Karpas-422 (cell line): ENCODE measurements around the gene NIT1. TPM values are rescaled to one million over a fixed set of nuclear protein-coding genes. Genes with fewer than 3 reads are reported as not detected.

ENCODE experiments used
- DNase-seq: peaks from one replicate; pipeline ENCODE4 v3.0.0-alpha.2; 2015
- H2AFZ ChIP-seq: fragments of 200-600 bp; sonication (generic); 2 replicates; pipeline ENCODE4 v1.6.1; 2014; ENCODE audit warnings: antibody characterized with exemption, low read length, mixed read lengths
- H3K27ac ChIP-seq: fragments of 200-600 bp; sonication (generic); 2 replicates; pipeline ENCODE4 v1.5.1; 2014; ENCODE audit warnings: mild to moderate bottlenecking, low read length, moderate library complexity
- H3K27me3 ChIP-seq: fragments of 200-600 bp; sonication (generic); 2 replicates; pipeline ENCODE4 v1.6.1; 2014; ENCODE audit warnings: low read length, mixed read lengths
- H3K36me3 ChIP-seq: fragments of 200-600 bp; sonication (generic); 2 replicates; pipeline ENCODE4 v1.6.1; 2014; ENCODE audit warnings: low read length, mixed read lengths; ENCODE audit not compliant: insufficient read depth
- H3K4me1 ChIP-seq: fragments of 200-600 bp; sonication (generic); 2 replicates; pipeline ENCODE4 v1.6.1; 2014; ENCODE audit warnings: mild to moderate bottlenecking, low read length, mixed read lengths
- H3K4me2 ChIP-seq: fragments of 200-600 bp; sonication (generic); 2 replicates; pipeline ENCODE4 v1.6.1; 2014; ENCODE audit warnings: low read length, low read depth, mild to moderate bottlenecking; ENCODE audit not compliant: poor library complexity, severe bottlenecking
- H3K4me3 ChIP-seq: fragments of 200-600 bp; sonication (generic); 2 replicates; pipeline ENCODE4 v1.5.1; 2014; ENCODE audit warnings: mild to moderate bottlenecking, antibody characterized with exemption, low read length, mixed read lengths
- H3K79me2 ChIP-seq: fragments of 200-600 bp; sonication (generic); 2 replicates; pipeline ENCODE4 v1.6.1; 2014; ENCODE audit warnings: mild to moderate bottlenecking, low read length, mixed read lengths
- H3K9ac ChIP-seq: fragments of 200-600 bp; sonication (generic); 2 replicates; pipeline ENCODE4 v1.6.0; 2014; ENCODE audit warnings: low read length
- H3K9me2 ChIP-seq: fragments of 200-600 bp; sonication (generic), shearing (Covaris generic); replicated peaks from 2 replicates; pipeline ENCODE4 v1.6.0; 2014; ENCODE audit warnings: mild to moderate bottlenecking, low read length, moderate library complexity; ENCODE audit not compliant: insufficient read depth
- H3K9me3 ChIP-seq: fragments of 300-700, 200-600 bp; sonication (generic); 2 replicates; pipeline ENCODE4 v1.6.1; 2014; ENCODE audit warnings: low read length, mixed read lengths
- H4K20me1 ChIP-seq: fragments of 200-600 bp; sonication (generic); 2 replicates; pipeline ENCODE4 v1.6.1; 2014; ENCODE audit warnings: mild to moderate bottlenecking, antibody characterized with exemption, low read length, low read depth; ENCODE audit not compliant: insufficient read depth
- total RNA-seq: library from RNA; depleted of rRNA; stranded (reverse); fragments of >200 nt; shearing (Covaris generic); gene quantifications from 2 replicates; pipeline ENCODE4 v1.2.3, GENCODE V29; 2014; ENCODE audit warnings: low replicate concordance

Gene NIT1
- total RNA-seq, 1 experiment from 2014 or later = 41.5 TPM

GRCh38 chr1:161128591-161129420, 10.9 kb downstream of the NIT1 start:
- no peak overlapping the region for H3K9ac ChIP-seq
- H3K9me3 ChIP-seq = no peaks in the 10 kb centered on the region
- no peaks in the 10 kb centered on the region for H3K27me3 ChIP-seq
- H3K36me3 ChIP-seq = peaks cover 28% of the 10 kb centered on the region
- H3K9me2 ChIP-seq = no peaks in the 10 kb centered on the region
- H3K27ac ChIP-seq = no peak overlapping the region
- H3K4me1 ChIP-seq = peaks cover 32% of the 10 kb centered on the region
- DNase-seq = no peak
- H2AFZ ChIP-seq = no peak overlapping the region
- H3K79me2 ChIP-seq = peaks cover 74% of the 10 kb centered on the region
- H3K4me3 ChIP-seq = no peak overlapping the region
- H3K4me2 ChIP-seq = no peak overlapping the region
- no peaks in the 10 kb centered on the region for H4K20me1 ChIP-seq

GRCh38 chr1:161130266-161130665, 12.4 kb downstream of the NIT1 start:
- H3K27me3 ChIP-seq = no peaks in the 10 kb centered on the region
- no peak for DNase-seq
- H3K4me1 ChIP-seq = peaks cover 34% of the 10 kb centered on the region
- H3K4me2 ChIP-seq = peak overlapping the region; percentile 89
- peaks cover 81% of the 10 kb centered on the region for H3K79me2 ChIP-seq
- no peak overlapping the region for H2AFZ ChIP-seq
- H3K9ac ChIP-seq = no peak overlapping the region
- H3K27ac ChIP-seq = no peak overlapping the region
- no peaks in the 10 kb centered on the region for H4K20me1 ChIP-seq
- H3K9me2 ChIP-seq = no peaks in the 10 kb centered on the region
- peaks cover 28% of the 10 kb centered on the region for H3K36me3 ChIP-seq
- no peak overlapping the region for H3K4me3 ChIP-seq
- no peaks in the 10 kb centered on the region for H3K9me3 ChIP-seq

DNA sequence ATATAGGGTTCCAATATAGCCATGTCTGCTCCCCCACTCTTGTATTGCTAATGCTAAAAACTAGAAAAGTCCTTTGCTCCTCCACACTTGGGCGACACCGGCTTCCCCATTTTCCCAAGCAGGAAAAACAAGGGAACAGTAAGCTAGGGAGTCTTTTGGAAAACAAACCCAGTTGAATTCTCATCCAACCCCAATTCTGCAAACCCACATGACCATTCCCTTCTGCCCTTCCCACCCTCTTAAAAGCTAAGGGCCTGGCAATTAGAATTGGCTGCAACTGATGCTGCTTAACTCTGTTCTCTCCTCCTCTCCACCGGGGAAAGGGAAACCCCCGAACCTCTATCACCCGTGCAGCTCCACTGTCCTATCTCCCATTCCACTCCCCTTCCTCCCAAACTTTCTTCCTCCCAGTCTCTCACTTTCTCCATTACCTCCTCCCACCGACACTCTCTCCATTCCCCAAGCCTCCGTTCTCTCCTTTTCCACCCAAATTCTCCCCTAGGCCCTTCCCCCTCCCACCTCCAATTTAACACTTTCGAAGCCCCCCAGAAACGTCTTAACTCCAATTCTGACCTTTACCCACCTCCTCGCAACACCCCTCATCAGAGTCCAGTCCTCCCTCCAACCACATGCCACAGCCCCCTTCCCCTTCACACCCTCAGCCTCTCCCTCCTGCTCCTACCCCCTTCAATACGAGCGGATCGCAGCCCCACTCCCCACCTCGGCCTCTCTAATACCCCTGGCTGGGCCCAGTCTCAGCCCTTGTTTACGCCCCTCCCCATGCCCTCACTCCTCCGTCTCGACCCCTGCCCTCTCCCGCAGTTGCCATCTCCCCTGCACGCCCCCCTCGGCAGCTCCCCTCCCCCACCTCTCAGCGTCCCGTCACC, 13.9 kb downstream of the NIT1 start:
- peak overlapping the region; percentile 72 for H3K27ac ChIP-seq
- H3K9me2 ChIP-seq = no peaks in the 10 kb centered on the region
- peak; percentile 61 for DNase-seq
- no peak overlapping the region for H2AFZ ChIP-seq
- H3K4me1 ChIP-seq = peaks cover 34% of the 10 kb centered on the region
- H3K4me2 ChIP-seq = peak overlapping the region; percentile 89
- H3K36me3 ChIP-seq = peaks cover 21% of the 10 kb centered on the region
- H4K20me1 ChIP-seq = no peaks in the 10 kb centered on the region
- peak overlapping the region; percentile 90 for H3K4me3 ChIP-seq
- H3K9me3 ChIP-seq = no peaks in the 10 kb centered on the region
- H3K79me2 ChIP-seq = peaks cover 72% of the 10 kb centered on the region
- H3K9ac ChIP-seq = peak overlapping the region; percentile 87
- H3K27me3 ChIP-seq = no peaks in the 10 kb centered on the region

DNA sequence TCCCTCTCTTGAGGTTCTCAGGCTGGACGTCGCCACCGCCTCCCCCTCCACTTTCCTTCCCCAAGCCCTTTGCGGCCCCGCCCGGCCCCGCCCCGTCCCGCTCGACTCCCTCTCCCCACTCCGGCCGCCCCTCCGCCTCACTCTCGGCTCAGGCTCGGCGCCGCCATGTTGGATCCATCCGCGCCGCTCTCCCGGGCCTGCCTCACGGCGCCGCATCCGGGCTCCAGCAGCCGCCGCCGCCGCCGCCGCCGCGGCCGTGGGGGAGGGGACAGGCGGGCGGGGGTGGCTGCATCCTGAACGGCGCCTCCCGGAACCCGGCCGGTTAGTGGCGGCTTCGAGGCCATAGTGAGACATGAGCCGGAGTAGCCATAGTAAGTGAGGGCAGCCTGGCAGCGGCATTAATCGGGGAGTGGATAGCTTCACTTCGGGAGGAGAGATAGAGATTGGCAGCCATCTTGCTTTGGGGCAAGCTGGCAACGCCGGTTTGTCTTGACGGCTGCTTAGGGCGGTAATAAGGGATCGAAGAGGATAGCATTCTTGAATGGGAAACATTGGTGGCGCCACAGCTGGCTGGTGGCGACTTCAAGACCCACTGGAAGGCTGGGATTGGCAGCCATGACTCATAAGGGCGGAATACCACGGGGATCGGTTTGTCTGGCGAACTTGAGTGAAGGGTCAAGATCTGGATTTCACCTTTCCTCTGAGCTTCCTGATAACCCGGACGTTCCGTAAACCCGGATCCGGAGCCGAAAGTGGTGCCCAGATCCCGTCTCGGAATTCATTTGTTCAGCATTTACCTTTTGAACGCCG, 14.7 kb downstream of the NIT1 start, which contains the start of gene DEDD:
DEDD (minus strand) TSS at position 258 of the 810 bp plus-strand sequence. CDS start 8,205 bp downstream, outside the sequence.
- Histone ChIP-seq H3K27me3 (no peaks in the 10 kb centered on the region), H3K4me3 (peak within 1 kb of the TSS; percentile 90), H3K79me2 (peaks cover 65% of the 10 kb centered on the region)

DNA sequence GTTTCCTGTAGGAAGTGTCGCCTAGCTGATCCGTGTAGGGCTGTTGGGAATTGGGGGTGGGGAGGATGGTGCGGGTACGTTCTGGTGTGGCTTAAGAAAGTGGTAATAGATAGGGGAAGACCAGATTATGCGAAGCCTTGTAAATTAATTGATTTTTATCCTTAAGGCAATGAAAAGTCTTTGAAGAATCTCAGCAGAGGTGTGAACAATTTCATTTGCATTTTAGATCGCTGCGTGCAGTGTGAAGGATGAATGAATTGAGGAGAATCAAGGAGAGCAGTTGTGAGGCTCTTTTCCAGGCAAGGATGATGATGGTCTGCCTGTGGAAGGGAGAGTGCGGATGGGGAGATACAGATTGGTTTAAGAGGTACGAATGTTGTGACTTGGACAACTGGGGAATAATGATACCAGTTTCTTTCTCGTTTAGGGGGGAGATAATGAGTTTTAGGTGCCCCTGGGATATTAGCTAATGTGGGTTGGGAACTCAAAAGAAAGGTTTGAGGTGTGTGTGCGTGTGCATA, 15.4 kb downstream of the NIT1 start:
- H3K79me2 ChIP-seq = peaks cover 59% of the 10 kb centered on the region
- H2AFZ ChIP-seq = peak overlapping the region; percentile 80

More for the DNA sequence above, 14.7 kb downstream of the NIT1 start, which contains the start of gene DEDD:
- Histone ChIP-seq H3K4me1 (peaks cover 30% of the 10 kb centered on the region), H3K9me3 (no peaks in the 10 kb centered on the region), H3K27ac (peak within 1 kb of the TSS; percentile 72), H2AFZ (peak within 1 kb of the TSS; percentile 80), H4K20me1 (no peaks in the 10 kb centered on the region), H3K9ac (peak within 1 kb of the TSS; percentile 87), H3K9me2 (no peaks in the 10 kb centered on the region), H3K36me3 (peaks cover 13% of the 10 kb centered on the region), H3K4me2 (peak within 1 kb of the TSS; percentile 89)
- peak; percentile 96 for DNase-seq

DNA sequence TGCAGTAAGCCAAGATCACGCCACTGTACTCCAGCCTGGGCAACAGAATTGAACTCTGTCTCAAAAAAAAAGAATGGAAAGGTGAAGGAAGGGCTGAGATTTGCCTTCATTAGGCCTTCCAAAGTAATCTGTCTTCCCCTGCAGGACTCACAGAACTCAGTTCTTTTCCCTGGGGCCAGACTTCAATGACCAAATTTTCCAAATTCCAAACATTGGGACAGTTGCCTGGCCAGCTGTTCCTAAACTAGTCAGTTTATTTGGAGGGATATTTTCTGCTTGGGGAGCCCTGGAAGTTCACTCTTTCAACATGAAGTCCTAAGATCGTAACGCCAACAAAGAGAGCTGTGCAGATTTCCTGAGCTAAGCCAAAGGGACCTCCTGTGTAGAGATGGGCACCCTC, 20.0 kb downstream of the NIT1 start:
- H3K4me3 ChIP-seq = no peak overlapping the region
- H3K27ac ChIP-seq = no peak overlapping the region
- H3K36me3 ChIP-seq = no peaks in the 10 kb centered on the region
- no peak overlapping the region for H2AFZ ChIP-seq
- no peak overlapping the region for H3K9ac ChIP-seq
- no peak overlapping the region for H3K4me2 ChIP-seq
- DNase-seq = no peak
- peaks cover 10% of the 10 kb centered on the region for H3K4me1 ChIP-seq
- no peaks in the 10 kb centered on the region for H3K9me3 ChIP-seq
- no peaks in the 10 kb centered on the region for H3K9me2 ChIP-seq
- no peaks in the 10 kb centered on the region for H4K20me1 ChIP-seq
- H3K79me2 ChIP-seq = peaks cover 18% of the 10 kb centered on the region
- H3K27me3 ChIP-seq = no peaks in the 10 kb centered on the region

More for the DNA sequence above, 15.4 kb downstream of the NIT1 start:
- Histone ChIP-seq H3K9me2 (no peaks in the 10 kb centered on the region), H3K9ac (peak overlapping the region; percentile 87), H3K9me3 (no peaks in the 10 kb centered on the region), H3K36me3 (peaks cover 8% of the 10 kb centered on the region), H3K4me1 (peaks cover 30% of the 10 kb centered on the region), H3K4me2 (peak overlapping the region; percentile 89), H4K20me1 (no peaks in the 10 kb centered on the region), H3K27ac (peak overlapping the region; percentile 72), H3K27me3 (no peaks in the 10 kb centered on the region), H3K4me3 (peak overlapping the region; percentile 90)
- DNase-seq = no peak

GRCh38 chr1:161138431-161138830, 20.5 kb downstream of the NIT1 start:
- Histone ChIP-seq H4K20me1 (no peaks in the 10 kb centered on the region), H3K79me2 (peaks cover 12% of the 10 kb centered on the region), H3K4me1 (peaks cover 6% of the 10 kb centered on the region), H3K4me2 (no peak overlapping the region), H3K9me3 (no peaks in the 10 kb centered on the region), H3K27me3 (no peaks in the 10 kb centered on the region), H3K9me2 (no peaks in the 10 kb centered on the region), H3K9ac (no peak overlapping the region), H3K36me3 (no peaks in the 10 kb centered on the region), H3K27ac (no peak overlapping the region), H3K4me3 (no peak overlapping the region), H2AFZ (no peak overlapping the region)
- DNase-seq = no peak
